ENCODE measurements around the gene MYO16.
A peak's percentile ranks its signal among the peaks of the same experiment; 100 is the strongest.

MYO16 gene

GRCh38 chr13:109156181-109156935 is 526.9 kb downstream of the MYO16 start:
- Histone ChIP-seq H4K20me1 (ENCODE audit: low read depth, low read length) (no peaks in the 10 kb centered on the region), H2AFZ (ENCODE audit: low read depth, low read length, severe bottlenecking) (no peak overlapping the region), H3K27me3 (ENCODE audit: low read length) (no peaks in the 10 kb centered on the region), H3K9me3 (ENCODE audit: insufficient read depth, low read length) (no peaks in the 10 kb centered on the region), H3K79me2 (ENCODE audit: insufficient read depth, low read length) (no peaks in the 10 kb centered on the region), H3K36me3 (ENCODE audit: low read length) (no peaks in the 10 kb centered on the region), H3K9me2 (replicated peaks; ENCODE audit: insufficient read depth, low read length) (no peaks in the 10 kb centered on the region), H3K9ac (ENCODE audit: low read length) (no peak overlapping the region), H3K4me3 (ENCODE audit: insufficient read depth, low read length, poor library complexity, severe bottlenecking) (no peak overlapping the region), H3K27ac (ENCODE audit: low read depth, low read length) (no peak overlapping the region), H3K4me2 (ENCODE audit: low read depth, low read length, poor library complexity, severe bottlenecking) (no peak overlapping the region), H3F3A (ENCODE audit: insufficient read depth) (no peaks in the 10 kb centered on the region; the same call in 1 of the 2 replicates)
- TF ChIP-seq EZH2phosphoT487 (conservative IDR thresholded peaks at IDR 0.05; ENCODE audit: low read length), result no peak

- H3K79me2 ChIP-seq (ENCODE audit: insufficient read depth, low read length), result no peaks in the 10 kb centered on the region
- no peaks in the 10 kb centered on the region for H4K20me1 ChIP-seq (ENCODE audit: low read depth, low read length)
- H3F3A ChIP-seq (ENCODE audit: insufficient read depth), result no peaks in the 10 kb centered on the region; the same call in 1 of the 2 replicates
- H3K36me3 ChIP-seq (ENCODE audit: low read length), result no peaks in the 10 kb centered on the region
- H3K9me3 ChIP-seq (ENCODE audit: insufficient read depth, low read length), result no peaks in the 10 kb centered on the region
- H2AFZ ChIP-seq (ENCODE audit: low read depth, low read length, severe bottlenecking), result no peak overlapping the region
- H3K27ac ChIP-seq (ENCODE audit: low read depth, low read length), result no peak overlapping the region
- no peaks in the 10 kb centered on the region for H3K9me2 ChIP-seq (replicated peaks; ENCODE audit: insufficient read depth, low read length)
- no peaks in the 10 kb centered on the region for H3K27me3 ChIP-seq (ENCODE audit: low read length)
- H3K4me2 ChIP-seq (ENCODE audit: low read depth, low read length, poor library complexity, severe bottlenecking), result no peak overlapping the region
- TF ChIP-seq EZH2phosphoT487 (conservative IDR thresholded peaks at IDR 0.05; ENCODE audit: low read length) (no peak), CTCF (IDR thresholded peaks at IDR 0.05; ENCODE audit: insufficient read depth, low read length, poor library complexity, severe bottlenecking) (no peak)
- H3K4me3 ChIP-seq (ENCODE audit: insufficient read depth, low read length, poor library complexity, severe bottlenecking), result no peak overlapping the region
- H3K9ac ChIP-seq (ENCODE audit: low read length), result no peak overlapping the region
Measured at GRCh38 chr13:109157275-109157674, 527.9 kb downstream of the MYO16 start.

- H3K27ac ChIP-seq (ENCODE audit: low read depth, low read length), result no peak overlapping the region
- no peaks in the 10 kb centered on the region for H3K79me2 ChIP-seq (ENCODE audit: insufficient read depth, low read length)
- H3K9ac ChIP-seq (ENCODE audit: low read length), result no peak overlapping the region
- no peak overlapping the region for H3K4me3 ChIP-seq (ENCODE audit: insufficient read depth, low read length, poor library complexity, severe bottlenecking)
- no peaks in the 10 kb centered on the region for H3K9me3 ChIP-seq (ENCODE audit: insufficient read depth, low read length)
- no peak overlapping the region for H3K4me2 ChIP-seq (ENCODE audit: low read depth, low read length, poor library complexity, severe bottlenecking)
- no peaks in the 10 kb centered on the region for H3K9me2 ChIP-seq (replicated peaks; ENCODE audit: insufficient read depth, low read length)
- H2AFZ ChIP-seq (ENCODE audit: low read depth, low read length, severe bottlenecking), result no peak overlapping the region
- H3K27me3 ChIP-seq (ENCODE audit: low read length), result no peaks in the 10 kb centered on the region
- no peaks in the 10 kb centered on the region for H3K36me3 ChIP-seq (ENCODE audit: low read length)
- no peaks in the 10 kb centered on the region; the same call in 1 of the 2 replicates for H3F3A ChIP-seq (ENCODE audit: insufficient read depth)
- no peaks in the 10 kb centered on the region for H4K20me1 ChIP-seq (ENCODE audit: low read depth, low read length)
- TF ChIP-seq EZH2phosphoT487 (conservative IDR thresholded peaks at IDR 0.05; ENCODE audit: low read length) (no peak), CTCF (IDR thresholded peaks at IDR 0.05; ENCODE audit: insufficient read depth, low read length, poor library complexity, severe bottlenecking) (no peak)
Measured at GRCh38 chr13:109158383-109158782, 529.0 kb downstream of the MYO16 start.

GRCh38 chr13:109159650-109160309 is 530.4 kb downstream of the MYO16 start:
- no peaks in the 10 kb centered on the region for H3K9me2 ChIP-seq (replicated peaks; ENCODE audit: insufficient read depth, low read length)
- H4K20me1 ChIP-seq (ENCODE audit: low read depth, low read length), result no peaks in the 10 kb centered on the region
- TF ChIP-seq EZH2phosphoT487 (conservative IDR thresholded peaks at IDR 0.05; ENCODE audit: low read length) (no peak), CTCF (IDR thresholded peaks at IDR 0.05; ENCODE audit: insufficient read depth, low read length, poor library complexity, severe bottlenecking) (no peak)
- H3F3A ChIP-seq (ENCODE audit: insufficient read depth), result no peaks in the 10 kb centered on the region; the same call in 1 of the 2 replicates
- no peaks in the 10 kb centered on the region for H3K79me2 ChIP-seq (ENCODE audit: insufficient read depth, low read length)
- no peaks in the 10 kb centered on the region for H3K36me3 ChIP-seq (ENCODE audit: low read length)
- H3K9ac ChIP-seq (ENCODE audit: low read length), result peak overlapping the region; percentile 36
- peak overlapping the region; percentile 51 for H3K4me2 ChIP-seq (ENCODE audit: low read depth, low read length, poor library complexity, severe bottlenecking)
- H3K27me3 ChIP-seq (ENCODE audit: low read length), result no peaks in the 10 kb centered on the region
- peak overlapping the region; percentile 81 for H2AFZ ChIP-seq (ENCODE audit: low read depth, low read length, severe bottlenecking)
- no peak overlapping the region for H3K4me3 ChIP-seq (ENCODE audit: insufficient read depth, low read length, poor library complexity, severe bottlenecking)
- H3K27ac ChIP-seq (ENCODE audit: low read depth, low read length), result peak overlapping the region; percentile 71
- no peaks in the 10 kb centered on the region for H3K9me3 ChIP-seq (ENCODE audit: insufficient read depth, low read length)
